H1 (cell line): ENCODE results near the gene AP3D1. TPM values are rescaled to one million over a fixed set of nuclear protein-coding genes. Genes with fewer than 3 reads are reported as not detected.

Source experiments
- ASH2L ChIP-seq: fragments of 200-600, 300-600 bp; sonication (generic); IDR thresholded peaks from one replicate; pipeline ENCODE4 v1.7.1; 2017; ENCODE audit warnings: low read length
- CBX5 ChIP-seq: fragments of 300-800, 300-1000 bp; sonication (generic); IDR thresholded peaks from 2 replicates; pipeline ENCODE4 v1.7.1; 2016; ENCODE audit warnings: antibody characterized with exemption, low read length, low read depth
- CEBPB ChIP-seq: IDR thresholded peaks from 2 replicates; pipeline ENCODE4 v1.6.1; 2012; ENCODE audit warnings: low read depth, low read length
- CTBP2 ChIP-seq: IDR thresholded peaks from 2 replicates; pipeline ENCODE4 v1.7.0; 2011; ENCODE audit warnings: borderline replicate concordance, mild to moderate bottlenecking, moderate library complexity, mixed read lengths, low read length; ENCODE audit not compliant: insufficient read depth, insufficient read length
- KDM5A ChIP-seq: fragments of 200-600 bp; IDR thresholded peaks from 2 replicates; pipeline ENCODE4 v1.7.1; 2012; ENCODE audit warnings: mild to moderate bottlenecking, low read length, inconsistent platforms, mixed read lengths
- SIRT6 ChIP-seq: IDR thresholded peaks from one replicate; pipeline ENCODE4 v1.7.1; 2012; ENCODE audit warnings: low read length, inconsistent platforms
- polyA plus RNA-seq, 7 experiments: library from polyadenylated mRNA; depleted of rRNA in 3 of 7; stranded (reverse) in 5 of 7; unstranded in 2 of 7; fragments of >200 nt in 5 of 7; fragments of 200-250 nt in 2 of 7; gene quantifications; 1 replicate in 5 of 7; 2 replicates in 1 of 7; 4 replicates in 1 of 7; pipeline versions ENCODE4 v1.2.1 to v1.2.3, GENCODE V29; 2011 to 2013; ENCODE audit warnings: missing spikeins in 2 of 7, mixed read lengths in 2 of 7
- total RNA-seq: library from RNA; stranded (reverse); fragmentation: NEBNext Ultra II Directional; extraction: Animal tissue kit (Norgen Biotek cat#: 25700); gene quantifications from 2 replicates; pipeline ENCODE4 v1.2.1, GENCODE V29; 2021

The AP3D1 gene
- total and polyA plus RNA-seq, 2 of the 8 experiments (the other 6 are each of a cell fraction or from before 2014, with no cell fraction given) = 161 to 174 TPM

DNA sequence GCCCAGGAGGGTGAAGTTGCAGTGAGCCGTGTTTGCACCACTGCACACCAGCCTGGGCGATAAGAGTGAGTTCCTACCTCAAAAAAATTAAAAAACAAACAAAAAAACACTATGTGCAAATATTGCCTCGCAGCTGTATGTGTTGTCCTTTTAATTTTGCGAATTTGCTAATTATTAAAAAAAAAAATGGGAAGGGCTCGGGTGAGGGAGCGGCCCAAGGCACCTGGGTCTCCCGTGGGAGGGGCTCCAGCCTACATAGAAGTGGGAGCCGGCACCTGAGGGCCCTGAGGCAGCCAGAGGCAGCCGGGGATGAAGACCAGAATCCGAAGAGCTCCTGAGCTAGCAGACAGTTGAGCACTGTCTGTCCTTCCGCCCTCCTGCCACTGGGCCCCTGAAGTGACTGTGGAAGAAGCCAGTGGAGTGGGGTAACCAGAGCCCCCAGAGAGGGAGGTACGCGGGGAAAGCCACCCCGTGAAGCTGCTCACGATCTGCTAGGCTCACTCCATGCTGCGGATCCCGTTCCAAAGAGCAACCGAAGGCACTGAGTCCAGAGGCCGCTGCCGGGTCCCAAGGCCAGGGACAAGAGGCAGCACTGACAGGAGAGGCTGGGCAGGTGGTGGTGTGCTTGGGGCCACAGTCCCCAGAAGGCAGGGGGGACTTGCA lies 48.2 kb downstream of the AP3D1 start (continued):
- no peak for TF ChIP-seq SIRT6
- TF ChIP-seq ASH2L = no peak
- no peak for TF ChIP-seq CBX5
- no peak for TF ChIP-seq CTBP2
- no peak for TF ChIP-seq CEBPB
- TF ChIP-seq KDM5A = no peak
- TF ChIP-seq, all 59 proteins: peak for 0
